BLaER1 (cell line): ENCODE data around the gene STX12.

ENCODE experiments used
- H3K27ac ChIP-seq: shearing (Covaris generic); formaldehyde crosslinking; 2 replicates; pipeline ENCODE4 v1.8.1; 2022
- H3K27me3 ChIP-seq: shearing (Covaris generic); formaldehyde crosslinking; 2 replicates; pipeline ENCODE4 v1.8.1; 2022
- H3K36me3 ChIP-seq: shearing (Covaris generic); formaldehyde crosslinking; 2 replicates; pipeline ENCODE4 v1.8.1; 2022
- H3K4me1 ChIP-seq: shearing (Covaris generic); formaldehyde crosslinking; 2 replicates; pipeline ENCODE4 v1.8.1; 2022
- H3K4me2 ChIP-seq: shearing (Covaris generic); formaldehyde crosslinking; 2 replicates; pipeline ENCODE4 v1.8.1; 2022
- H3K4me3 ChIP-seq: shearing (Covaris generic); formaldehyde crosslinking; 2 replicates; pipeline ENCODE4 v1.8.1; 2022
- H3K9ac ChIP-seq: shearing (Covaris generic); formaldehyde crosslinking; 2 replicates; pipeline ENCODE4 v1.8.1; 2022
- H3K9me3 ChIP-seq: shearing (Covaris generic); formaldehyde crosslinking; 2 replicates; pipeline ENCODE4 v1.8.1; 2022
- H4K20me1 ChIP-seq: shearing (Covaris generic); formaldehyde crosslinking; 2 replicates; pipeline ENCODE4 v1.8.1; 2022
- Cebpa-rat ChIP-seq: shearing (Covaris generic); IDR thresholded peaks from 2 replicates; pipeline ENCODE4 v1.8.1; 2022

The STX12 gene

GRCh38 chr1:27772932-27773825, at the start of gene STX12:
Gene STX12 (plus strand): TSS chr1:27773219. CDS start chr1:27773308, 89 bp downstream.
- peak within 1 kb of the TSS; percentile 82 for H3K27ac ChIP-seq

GRCh38 chr1:27724961-27725373, 48.1 kb upstream of the STX12 start:
- H3K4me3 ChIP-seq, result peak overlapping the region; percentile 61
- H4K20me1 ChIP-seq, result no peaks in the 10 kb centered on the region
- H3K36me3 ChIP-seq, result peaks cover 14% of the 10 kb centered on the region
- H3K27ac ChIP-seq, result peak overlapping the region; percentile 67
- no peak for TF ChIP-seq Cebpa-rat
- H3K9me3 ChIP-seq, result no peaks in the 10 kb centered on the region
- peaks cover 19% of the 10 kb centered on the region for H3K4me1 ChIP-seq
- peak overlapping the region; percentile 85 for H3K4me2 ChIP-seq
- H3K9ac ChIP-seq, result peak overlapping the region; percentile 53
- H3K27me3 ChIP-seq, result no peaks in the 10 kb centered on the region

More at GRCh38 chr1:27772932-27773825, at the start of gene STX12:
- Histone ChIP-seq H4K20me1 (peaks cover 50% of the 10 kb centered on the region), H3K36me3 (peaks cover 19% of the 10 kb centered on the region; the same call in 1 of the 2 replicates), H3K4me2 (peak within 1 kb of the TSS; percentile 87), H3K9me3 (no peaks in the 10 kb centered on the region), H3K9ac (peak within 1 kb of the TSS; percentile 92), H3K4me3 (peak within 1 kb of the TSS; percentile 100), H3K27me3 (no peaks in the 10 kb centered on the region), H3K4me1 (peaks cover 20% of the 10 kb centered on the region)
- TF ChIP-seq Cebpa-rat, result no peak

GRCh38 chr1:27725374-27726172, 47.4 kb upstream of the STX12 start, which contains the start of gene FAM76A:
Gene FAM76A (plus strand): TSS chr1:27725961. CDS start chr1:27726081, 120 bp downstream.
- Histone ChIP-seq H3K36me3 (peaks cover 14% of the 10 kb centered on the region), H4K20me1 (no peaks in the 10 kb centered on the region), H3K27me3 (no peaks in the 10 kb centered on the region), H3K4me3 (peak within 1 kb of the TSS; percentile 99), H3K4me1 (peaks cover 19% of the 10 kb centered on the region), H3K27ac (peak within 1 kb of the TSS; percentile 85), H3K4me2 (peak within 1 kb of the TSS; percentile 89), H3K9ac (peak within 1 kb of the TSS; percentile 90), H3K9me3 (no peaks in the 10 kb centered on the region)
- TF ChIP-seq Cebpa-rat, result no peak

GRCh38 chr1:27726173-27727044, 46.6 kb upstream of the STX12 start:
- Histone ChIP-seq H3K4me3 (peak overlapping the region; percentile 99), H3K9me3 (no peaks in the 10 kb centered on the region), H3K4me1 (peaks cover 19% of the 10 kb centered on the region), H3K27me3 (no peaks in the 10 kb centered on the region), H3K36me3 (peaks cover 14% of the 10 kb centered on the region), H3K27ac (peak overlapping the region; percentile 85), H3K9ac (peak overlapping the region; percentile 90), H4K20me1 (no peaks in the 10 kb centered on the region), H3K4me2 (peak overlapping the region; percentile 89)
- TF ChIP-seq Cebpa-rat, result no peak

GRCh38 chr1:27727126-27727525, 45.9 kb upstream of the STX12 start:
- no peak for TF ChIP-seq Cebpa-rat
- no peaks in the 10 kb centered on the region for H3K27me3 ChIP-seq
- H3K9me3 ChIP-seq, result no peaks in the 10 kb centered on the region
- H3K4me3 ChIP-seq, result peak overlapping the region; percentile 99
- no peaks in the 10 kb centered on the region for H4K20me1 ChIP-seq
- peaks cover 19% of the 10 kb centered on the region for H3K36me3 ChIP-seq
- peak overlapping the region; percentile 90 for H3K9ac ChIP-seq
- peak overlapping the region; percentile 89 for H3K4me2 ChIP-seq
- H3K27ac ChIP-seq, result no peak overlapping the region
- peaks cover 19% of the 10 kb centered on the region for H3K4me1 ChIP-seq

- Histone ChIP-seq H3K4me1 (no peaks in the 10 kb centered on the region), H3K36me3 (peaks cover 84% of the 10 kb centered on the region), H4K20me1 (no peaks in the 10 kb centered on the region), H3K4me2 (no peak overlapping the region), H3K9me3 (no peaks in the 10 kb centered on the region), H3K9ac (no peak overlapping the region), H3K27me3 (no peaks in the 10 kb centered on the region), H3K4me3 (no peak overlapping the region), H3K27ac (no peak overlapping the region)
- TF ChIP-seq Cebpa-rat, result no peak
Observed at GRCh38 chr1:27736252-27736651, 36.8 kb upstream of the STX12 start.

GRCh38 chr1:27741121-27741520, 31.9 kb upstream of the STX12 start:
- no peak for TF ChIP-seq Cebpa-rat
- H3K27me3 ChIP-seq, result no peaks in the 10 kb centered on the region
- no peak overlapping the region for H3K4me3 ChIP-seq
- no peaks in the 10 kb centered on the region for H3K9me3 ChIP-seq
- no peaks in the 10 kb centered on the region for H4K20me1 ChIP-seq
- H3K4me2 ChIP-seq, result no peak overlapping the region
- H3K4me1 ChIP-seq, result no peaks in the 10 kb centered on the region
- H3K36me3 ChIP-seq, result peaks cover 63% of the 10 kb centered on the region
- H3K9ac ChIP-seq, result no peak overlapping the region
- no peak overlapping the region for H3K27ac ChIP-seq

- Histone ChIP-seq H3K27me3 (no peaks in the 10 kb centered on the region), H3K27ac (no peak overlapping the region), H3K9ac (no peak overlapping the region), H3K36me3 (peaks cover 47% of the 10 kb centered on the region), H3K4me3 (no peak overlapping the region), H3K9me3 (no peaks in the 10 kb centered on the region), H3K4me1 (no peaks in the 10 kb centered on the region), H3K4me2 (no peak overlapping the region), H4K20me1 (no peaks in the 10 kb centered on the region)
- TF ChIP-seq Cebpa-rat, result no peak
Observed at GRCh38 chr1:27744556-27744955, 28.5 kb upstream of the STX12 start.

GRCh38 chr1:27745466-27745865, 27.6 kb upstream of the STX12 start:
- no peak overlapping the region for H3K4me3 ChIP-seq
- no peaks in the 10 kb centered on the region for H4K20me1 ChIP-seq
- no peak overlapping the region for H3K27ac ChIP-seq
- no peak overlapping the region for H3K9ac ChIP-seq
- H3K4me1 ChIP-seq, result no peaks in the 10 kb centered on the region
- H3K4me2 ChIP-seq, result no peak overlapping the region
- no peaks in the 10 kb centered on the region for H3K9me3 ChIP-seq
- no peaks in the 10 kb centered on the region for H3K27me3 ChIP-seq
- peaks cover 49% of the 10 kb centered on the region for H3K36me3 ChIP-seq
- TF ChIP-seq Cebpa-rat, result no peak
